C4-2B (cell line): ENCODE measurements around the gene FAM47B.
A peak's percentile ranks its signal among the peaks of the same experiment; 100 is the strongest.

Experiments used
- CTCF ChIP-seq: fragments of 450-650 bp; conservative IDR thresholded peaks from 2 replicates; pipeline ENCODE4 v1.5.1; 2017; ENCODE audit warnings: mild to moderate bottlenecking
- ZFX ChIP-seq: fragments of 450-650 bp; IDR thresholded peaks from 2 replicates; pipeline ENCODE4 v1.6.1; 2017

- TF ChIP-seq CTCF = peak; percentile 63
- TF ChIP-seq ZFX = no peak
These were observed 23.7 kb upstream of the FAM47B start for GRCh38 chrX:34918856-34919255.
